HEK293 (cell line): ENCODE results near the gene POLK.

Source experiments
- CTCF ChIP-seq: fragments of 450-650 bp; formaldehyde crosslinking; IDR thresholded peaks from 2 replicates; pipeline ENCODE4 v1.5.1; 2016; ENCODE audit warnings: missing biosample characterization, missing genetic modification characterization
- PRDM6 ChIP-seq: fragments of 450-650 bp; formaldehyde crosslinking; IDR thresholded peaks from 2 replicates; pipeline ENCODE4 v1.5.1; 2017; ENCODE audit warnings: missing biosample characterization, missing genetic modification characterization
- WT1 ChIP-seq: fragments of 450-650 bp; formaldehyde crosslinking; IDR thresholded peaks from 2 replicates; pipeline ENCODE4 v1.5.1; 2016; ENCODE audit warnings: missing biosample characterization, missing genetic modification characterization
- ZBTB20 ChIP-seq: fragments of 450-650 bp; formaldehyde crosslinking; IDR thresholded peaks from 2 replicates; pipeline ENCODE4 v1.5.1; 2016; ENCODE audit warnings: missing biosample characterization, missing genetic modification characterization
- TF ChIP-seq, protein P1 (sequence below): fragments of 450-650 bp; formaldehyde crosslinking; IDR thresholded peaks from 2 replicates; pipeline ENCODE4 v1.5.1; 2016; ENCODE audit warnings: missing biosample characterization, missing genetic modification characterization, low read depth

- TF ChIP-seq PRDM6 (no peak), CTCF (tag by site-specific recombination) (no peak), ZBTB20 (tag by site-specific recombination) (no peak), WT1 (tag by site-specific recombination) (no peak)
- TF ChIP-seq, protein P1, sequence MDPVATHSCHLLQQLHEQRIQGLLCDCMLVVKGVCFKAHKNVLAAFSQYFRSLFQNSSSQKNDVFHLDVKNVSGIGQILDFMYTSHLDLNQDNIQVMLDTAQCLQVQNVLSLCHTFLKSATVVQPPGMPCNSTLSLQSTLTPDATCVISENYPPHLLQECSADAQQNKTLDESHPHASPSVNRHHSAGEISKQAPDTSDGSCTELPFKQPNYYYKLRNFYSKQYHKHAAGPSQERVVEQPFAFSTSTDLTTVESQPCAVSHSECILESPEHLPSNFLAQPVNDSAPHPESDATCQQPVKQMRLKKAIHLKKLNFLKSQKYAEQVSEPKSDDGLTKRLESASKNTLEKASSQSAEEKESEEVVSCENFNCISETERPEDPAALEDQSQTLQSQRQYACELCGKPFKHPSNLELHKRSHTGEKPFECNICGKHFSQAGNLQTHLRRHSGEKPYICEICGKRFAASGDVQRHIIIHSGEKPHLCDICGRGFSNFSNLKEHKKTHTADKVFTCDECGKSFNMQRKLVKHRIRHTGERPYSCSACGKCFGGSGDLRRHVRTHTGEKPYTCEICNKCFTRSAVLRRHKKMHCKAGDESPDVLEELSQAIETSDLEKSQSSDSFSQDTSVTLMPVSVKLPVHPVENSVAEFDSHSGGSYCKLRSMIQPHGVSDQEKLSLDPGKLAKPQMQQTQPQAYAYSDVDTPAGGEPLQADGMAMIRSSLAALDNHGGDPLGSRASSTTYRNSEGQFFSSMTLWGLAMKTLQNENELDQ (tag by site-specific recombination): no peak
These were observed 23.0 kb downstream of the POLK start for GRCh38 chr5:75534734-75535133.
